Peyer's patch (tissue), 4 donors: Measurements from ENCODE around the gene CCDC167.

Experiments
- POLR2A ChIP-seq, 2 donors: fragments of 450-650 bp; IDR thresholded peaks; one replicate each; pipeline ENCODE4 v1.5.1; 2017; ENCODE audit warnings: antibody characterized with exemption in 2 of 2, mild to moderate bottlenecking in 2 of 2, moderate library complexity in 2 of 2
- TF ChIP-seq, protein P1 (sequence below), 6 experiments: fragments of 450-650 bp in 4 of 6; fragments of 200-600 bp in 2 of 6; sonication (generic) in 1 of 6; IDR thresholded peaks; one replicate each; pipeline ENCODE4 v1.5.1; 2017 to 2019; ENCODE audit warnings: antibody characterized with exemption in 6 of 6, mild to moderate bottlenecking in 3 of 6, moderate library complexity in 1 of 6

- TF ChIP-seq, protein P1, sequence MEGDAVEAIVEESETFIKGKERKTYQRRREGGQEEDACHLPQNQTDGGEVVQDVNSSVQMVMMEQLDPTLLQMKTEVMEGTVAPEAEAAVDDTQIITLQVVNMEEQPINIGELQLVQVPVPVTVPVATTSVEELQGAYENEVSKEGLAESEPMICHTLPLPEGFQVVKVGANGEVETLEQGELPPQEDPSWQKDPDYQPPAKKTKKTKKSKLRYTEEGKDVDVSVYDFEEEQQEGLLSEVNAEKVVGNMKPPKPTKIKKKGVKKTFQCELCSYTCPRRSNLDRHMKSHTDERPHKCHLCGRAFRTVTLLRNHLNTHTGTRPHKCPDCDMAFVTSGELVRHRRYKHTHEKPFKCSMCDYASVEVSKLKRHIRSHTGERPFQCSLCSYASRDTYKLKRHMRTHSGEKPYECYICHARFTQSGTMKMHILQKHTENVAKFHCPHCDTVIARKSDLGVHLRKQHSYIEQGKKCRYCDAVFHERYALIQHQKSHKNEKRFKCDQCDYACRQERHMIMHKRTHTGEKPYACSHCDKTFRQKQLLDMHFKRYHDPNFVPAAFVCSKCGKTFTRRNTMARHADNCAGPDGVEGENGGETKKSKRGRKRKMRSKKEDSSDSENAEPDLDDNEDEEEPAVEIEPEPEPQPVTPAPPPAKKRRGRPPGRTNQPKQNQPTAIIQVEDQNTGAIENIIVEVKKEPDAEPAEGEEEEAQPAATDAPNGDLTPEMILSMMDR (IDR thresholded peaks at IDR 0.05) = no peak
- TF ChIP-seq POLR2A (IDR thresholded peaks at IDR 0.05) = no peak
Measured at GRCh38 chr6:37518116-37518515, 18.4 kb upstream of the CCDC167 start.
